ENCODE results near the gene HNRNPUL2. TPM values are rescaled to one million over a fixed set of nuclear protein-coding genes. Genes with fewer than 3 reads are reported as not detected.
A peak's percentile ranks its signal among the peaks of the same experiment; 100 is the strongest.

HNRNPUL2 gene
- total and polyA plus RNA-seq, 9 of the 15 experiments (the other 6 are each of a cell fraction or from before 2014, with no cell fraction given) = 0.89 to 44.3 (median 15.2) TPM

DNA sequence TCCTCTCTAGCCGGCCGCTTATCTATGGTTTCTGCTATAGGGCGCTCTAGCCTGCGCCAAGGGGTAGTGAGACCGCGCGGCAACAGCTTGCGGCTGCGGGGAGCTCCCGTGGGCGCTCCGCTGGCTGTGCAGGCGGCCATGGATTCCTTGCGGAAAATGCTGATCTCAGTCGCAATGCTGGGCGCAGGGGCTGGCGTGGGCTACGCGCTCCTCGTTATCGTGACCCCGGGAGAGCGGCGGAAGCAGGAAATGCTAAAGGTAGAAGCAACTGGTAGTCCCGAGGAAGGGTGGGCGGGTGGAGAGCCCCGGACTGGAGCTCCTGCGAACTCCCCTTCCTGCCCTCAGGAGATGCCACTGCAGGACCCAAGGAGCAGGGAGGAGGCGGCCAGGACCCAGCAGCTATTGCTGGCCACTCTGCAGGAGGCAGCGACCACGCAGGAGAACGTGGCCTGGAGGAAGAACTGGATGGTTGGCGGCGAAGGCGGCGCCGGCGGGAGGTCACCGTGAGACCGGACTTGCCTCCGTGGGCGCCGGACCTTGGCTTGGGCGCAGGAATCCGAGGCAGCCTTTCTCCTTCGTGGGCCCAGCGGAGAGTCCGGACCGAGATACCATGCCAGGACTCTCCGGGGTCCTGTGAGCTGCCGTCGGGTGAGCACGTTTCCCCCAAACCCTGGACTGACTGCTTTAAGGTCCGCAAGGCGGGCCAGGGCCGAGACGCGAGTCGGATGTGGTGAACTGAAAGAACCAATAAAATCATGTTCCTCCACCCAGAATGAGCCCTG lies 55.5 kb downstream of the HNRNPUL2 start, which contains the start of the genes LBHD1 and UQCC3 (continued):
- TF ChIP-seq CEBPZ (IDR thresholded peaks at IDR 0.05; ENCODE audit: borderline replicate concordance, low read depth, low read length) (no peak), RBM15 (IDR thresholded peaks at IDR 0.05; ENCODE audit: insufficient read depth, low read length) (no peak), STAT6 (CRISPR knock-in tag; IDR thresholded peaks at IDR 0.05) (no peak), GATAD2B (IDR thresholded peaks at IDR 0.05; ENCODE audit: borderline replicate concordance) (no peak), ZC3H11A (IDR thresholded peaks at IDR 0.05; ENCODE audit: low read depth, low read length) (no peak; the same call in 1 of the 2 replicates), ZKSCAN1 (IDR thresholded peaks at IDR 0.05; ENCODE audit: low read depth, low read length) (no peak), SPI1 (IDR thresholded peaks at IDR 0.05; ENCODE audit: borderline replicate concordance, low read depth, low read length) (no peak), GABPB1 (CRISPR knock-in tag; IDR thresholded peaks at IDR 0.05) (peak; percentile 84), PTBP1 (IDR thresholded peaks at IDR 0.05; ENCODE audit: low read depth, low read length) (peak; percentile 1; the same call in 1 of the 2 replicates), SUPT5H (IDR thresholded peaks at IDR 0.05) (peak; percentile 89; the same call in 1 of the 2 replicates), U2AF1 (optimal IDR thresholded peaks at IDR 0.05; ENCODE audit: low read depth, low read length) (no peak), DIDO1 (tag; IDR thresholded peaks at IDR 0.05; ENCODE audit: low read depth) (peak; percentile 75; the same call in 1 of the 2 replicates), ZC3H4 (CRISPR knock-in tag; IDR thresholded peaks at IDR 0.05; ENCODE audit: borderline replicate concordance) (0 out of 2 replicates have a peak, but pooled peaks have one; percentile 69), ZNF253 (CRISPR knock-in tag; conservative IDR thresholded peaks at IDR 0.05) (no peak), ZNF324 (CRISPR knock-in tag; IDR thresholded peaks at IDR 0.05) (no peak; the same call in 1 of the 2 replicates)
- TF ChIP-seq, protein P1, sequence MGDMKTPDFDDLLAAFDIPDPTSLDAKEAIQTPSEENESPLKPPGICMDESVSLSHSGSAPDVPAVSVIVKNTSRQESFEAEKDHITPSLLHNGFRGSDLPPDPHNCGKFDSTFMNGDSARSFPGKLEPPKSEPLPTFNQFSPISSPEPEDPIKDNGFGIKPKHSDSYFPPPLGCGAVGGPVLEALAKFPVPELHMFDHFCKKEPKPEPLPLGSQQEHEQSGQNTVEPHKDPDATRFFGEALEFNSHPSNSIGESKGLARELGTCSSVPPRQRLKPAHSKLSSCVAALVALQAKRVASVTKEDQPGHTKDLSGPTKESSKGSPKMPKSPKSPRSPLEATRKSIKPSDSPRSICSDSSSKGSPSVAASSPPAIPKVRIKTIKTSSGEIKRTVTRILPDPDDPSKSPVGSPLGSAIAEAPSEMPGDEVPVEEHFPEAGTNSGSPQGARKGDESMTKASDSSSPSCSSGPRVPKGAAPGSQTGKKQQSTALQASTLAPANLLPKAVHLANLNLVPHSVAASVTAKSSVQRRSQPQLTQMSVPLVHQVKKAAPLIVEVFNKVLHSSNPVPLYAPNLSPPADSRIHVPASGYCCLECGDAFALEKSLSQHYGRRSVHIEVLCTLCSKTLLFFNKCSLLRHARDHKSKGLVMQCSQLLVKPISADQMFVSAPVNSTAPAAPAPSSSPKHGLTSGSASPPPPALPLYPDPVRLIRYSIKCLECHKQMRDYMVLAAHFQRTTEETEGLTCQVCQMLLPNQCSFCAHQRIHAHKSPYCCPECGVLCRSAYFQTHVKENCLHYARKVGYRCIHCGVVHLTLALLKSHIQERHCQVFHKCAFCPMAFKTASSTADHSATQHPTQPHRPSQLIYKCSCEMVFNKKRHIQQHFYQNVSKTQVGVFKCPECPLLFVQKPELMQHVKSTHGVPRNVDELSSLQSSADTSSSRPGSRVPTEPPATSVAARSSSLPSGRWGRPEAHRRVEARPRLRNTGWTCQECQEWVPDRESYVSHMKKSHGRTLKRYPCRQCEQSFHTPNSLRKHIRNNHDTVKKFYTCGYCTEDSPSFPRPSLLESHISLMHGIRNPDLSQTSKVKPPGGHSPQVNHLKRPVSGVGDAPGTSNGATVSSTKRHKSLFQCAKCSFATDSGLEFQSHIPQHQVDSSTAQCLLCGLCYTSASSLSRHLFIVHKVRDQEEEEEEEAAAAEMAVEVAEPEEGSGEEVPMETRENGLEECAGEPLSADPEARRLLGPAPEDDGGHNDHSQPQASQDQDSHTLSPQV (IDR thresholded peaks at IDR 0.05) = no peak
- TF ChIP-seq, protein P2, sequence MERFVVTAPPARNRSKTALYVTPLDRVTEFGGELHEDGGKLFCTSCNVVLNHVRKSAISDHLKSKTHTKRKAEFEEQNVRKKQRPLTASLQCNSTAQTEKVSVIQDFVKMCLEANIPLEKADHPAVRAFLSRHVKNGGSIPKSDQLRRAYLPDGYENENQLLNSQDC (CRISPR knock-in tag; IDR thresholded peaks at IDR 0.05) = 0 out of 2 replicates have a peak, but pooled peaks have one; percentile 13
